Measurements from ENCODE around the gene ATMIN.

Gene ATMIN

GRCh38 chr16:81006211-81006812, 29.3 kb upstream of the ATMIN start:
- no peak for DNase-seq

- peak; percentile 99 for DNase-seq
Measured at GRCh38 chr16:81006813-81007695, 28.6 kb upstream of the ATMIN start, which contains the start of the genes CENPN and CMC2. CENPN (plus strand) TSS chr16:81007214; CDS start chr16:81011940, 4,726 bp downstream. CMC2 (minus strand) TSS chr16:81006885; CDS start chr16:80997394, 9,491 bp downstream.

GRCh38 chr16:81008505-81008789, 27.2 kb upstream of the ATMIN start:
- peak; percentile 45 for DNase-seq

GRCh38 chr16:81012974-81013373, 22.7 kb upstream of the ATMIN start:
- DNase-seq = no peak

GRCh38 chr16:81014672-81015071, 21.0 kb upstream of the ATMIN start:
- DNase-seq = no peak

GRCh38 chr16:81018496-81018895, 17.1 kb upstream of the ATMIN start:
- DNase-seq = no peak

- no peak for DNase-seq
Measured at GRCh38 chr16:81026429-81026828, 9.2 kb upstream of the ATMIN start.

GRCh38 chr16:81029930-81030604, 5.6 kb upstream of the ATMIN start:
- DNase-seq = no peak

- no peak for DNase-seq
Measured at GRCh38 chr16:81035975-81036750, 521 bp downstream of the ATMIN start.

- no peak for DNase-seq
Measured at GRCh38 chr16:81036751-81037350, 1.2 kb downstream of the ATMIN start.

- DNase-seq = no peak
Measured at GRCh38 chr16:81040131-81040530, 4.5 kb downstream of the ATMIN start.

GRCh38 chr16:81040842-81041241, 5.2 kb downstream of the ATMIN start:
- no peak for DNase-seq

- DNase-seq = no peak
Measured at GRCh38 chr16:81041696-81042095, 6.1 kb downstream of the ATMIN start.

GRCh38 chr16:81042821-81043220, 7.2 kb downstream of the ATMIN start:
- no peak for DNase-seq

GRCh38 chr16:81053761-81054160, 18.1 kb downstream of the ATMIN start:
- DNase-seq = no peak

- DNase-seq = no peak
Measured at GRCh38 chr16:81060576-81061306, 25.1 kb downstream of the ATMIN start.

- DNase-seq = no peak
Measured at GRCh38 chr16:81061307-81061640, 25.6 kb downstream of the ATMIN start.

GRCh38 chr16:81061871-81062608, 26.4 kb downstream of the ATMIN start:
- no peak for DNase-seq

- no peak for DNase-seq
Measured at GRCh38 chr16:81066681-81067080, 31.0 kb downstream of the ATMIN start.

- DNase-seq = no peak
Measured at GRCh38 chr16:81067166-81067565, 31.5 kb downstream of the ATMIN start.

GRCh38 chr16:81069063-81069462, 33.4 kb downstream of the ATMIN start:
- no peak for DNase-seq
